Panc1 (cell line): ENCODE measurements around the gene DST. TPM values are rescaled to one million over a fixed set of nuclear protein-coding genes. Genes with fewer than 3 reads are reported as not detected.

ENCODE experiments used
- ATAC-seq: fragments of 200-7000 bp; cut with Tn5 transposase; 2 replicates; pipeline ENCODE4 v1.9.1; 2020; ENCODE audit warnings: mild to moderate bottlenecking, moderate library complexity
- BruUV-seq: library from RNA; stranded (reverse); fragments of 400-500 nt; replicated peaks from 2 replicates; lab custom pipeline; 2021; lab: Mats Ljungman, UMichigan
- CTCF ChIA-PET: fragments of 300-600 bp; sonication (Branson Sonifier 250); formaldehyde crosslinking; loops from one replicate; lab custom pipeline; 2022; ENCODE audit warnings: antibody characterized with exemption; lab: Charles Lee
- POLR2A ChIA-PET: fragments of 300-600 bp; sonication (Branson Sonifier 250); formaldehyde crosslinking; loops from one replicate; lab custom pipeline; 2022; ENCODE audit warnings: antibody characterized with exemption; lab: Charles Lee
- DNase-seq: peaks from one replicate; pipeline ENCODE4 v3.0.0-alpha.2; 2010; ENCODE audit warnings: low read depth, low spot score
- H3K27ac ChIP-seq: 2 replicates; pipeline ENCODE4 v1.5.1; 2011; ENCODE audit warnings: mild to moderate bottlenecking, low read length, inconsistent platforms
- H3K27me3 ChIP-seq: fragments of 200-500 bp; sonication (Bioruptor generic); 2 replicates; pipeline ENCODE4 v1.6.0; 2014; ENCODE audit warnings: low read length, inconsistent platforms; ENCODE audit not compliant: control insufficient read depth, insufficient read depth
- H3K36me3 ChIP-seq: fragments of 200-500 bp; sonication (Bioruptor generic); 2 replicates; pipeline ENCODE4 v1.5.1; 2014; ENCODE audit warnings: inconsistent platforms, mild to moderate bottlenecking, low read length, moderate library complexity; ENCODE audit not compliant: control insufficient read depth, insufficient read depth
- H3K4me1 ChIP-seq: 2 replicates; pipeline ENCODE4 v1.5.1; 2011; ENCODE audit warnings: inconsistent platforms, mild to moderate bottlenecking, low read length, moderate library complexity; ENCODE audit not compliant: control insufficient read depth, insufficient read depth
- H3K4me3 ChIP-seq, 2 experiments: 2 replicates each; pipeline ENCODE4 v1.5.1; 2011 to 2012; ENCODE audit warnings: low read depth in 2 of 2, low read length in 2 of 2, mild to moderate bottlenecking in 2 of 2, inconsistent platforms in 1 of 2, moderate library complexity in 1 of 2
- H3K9me3 ChIP-seq: fragments of 200-500 bp; sonication (Bioruptor generic); 2 replicates; pipeline ENCODE4 v1.5.1; 2014; ENCODE audit warnings: low read depth, mild to moderate bottlenecking, inconsistent platforms, low read length, moderate library complexity; ENCODE audit not compliant: control insufficient read depth, insufficient read depth
- CTCF ChIP-seq: fragments of 450-650 bp; IDR thresholded peaks from 2 replicates; pipeline ENCODE4 v1.5.1; 2017; ENCODE audit warnings: mild to moderate bottlenecking
- POLR2AphosphoS5 ChIP-seq: IDR thresholded peaks from 2 replicates; pipeline ENCODE4 v1.6.1; 2012; ENCODE audit warnings: mild to moderate bottlenecking, low read depth, low read length, moderate library complexity
- REST ChIP-seq, 2 experiments: IDR thresholded peaks; 2 replicates each; pipeline ENCODE4 v1.6.1; 2011 to 2012; ENCODE audit warnings: low read depth in 2 of 2, control low read depth in 1 of 2, low read length in 1 of 2, mild to moderate bottlenecking in 1 of 2, moderate library complexity in 1 of 2; ENCODE audit not compliant: insufficient read depth in 1 of 2
- SIN3A ChIP-seq: IDR thresholded peaks from 2 replicates; pipeline ENCODE4 v1.6.1; 2012; ENCODE audit warnings: low read depth, mild to moderate bottlenecking, low read length, moderate library complexity, borderline replicate concordance; ENCODE audit not compliant: insufficient read depth
- TCF7L2 ChIP-seq: IDR thresholded peaks from 2 replicates; pipeline ENCODE4 v1.6.1; 2011; ENCODE audit warnings: mild to moderate bottlenecking, low read depth, low read length, inconsistent platforms
- in situ Hi-C: cut with HindIII; loops from 2 replicates; pipeline ENCODE4 v1.10.0; 2016; ENCODE audit warnings: low sequenced_read_pairs, low pct_unique_long_range_greater_than_20kb
- intact Hi-C: fragments of 100-400 bp; cut with micrococcal nuclease; formaldehyde crosslinking; loops from one replicate; pipeline ENCODE4 v1.10.0; 2022; ENCODE audit not compliant: unreplicated experiment
- total RNA-seq: library from RNA; stranded (reverse); gene quantifications from one replicate; pipeline ENCODE4 v1.2.1, GENCODE V29; 2021; ENCODE audit not compliant: unreplicated experiment

DST gene
- total RNA-seq, 1 experiment from 2014 or later, result 230 TPM

GRCh38 chr6:56480246-56480645 is 162.4 kb downstream of the DST start:
- in situ Hi-C loops, result no loop called here
- DNase-seq, result no peak
- H3K27ac ChIP-seq, result no peak overlapping the region
- no peak overlapping the region for H3K4me3 ChIP-seq
- CTCF ChIA-PET, result no interaction called here
- ATAC-seq, result no peak
- H3K9me3 ChIP-seq, result no peaks in the 10 kb centered on the region
- no TSS peak for BruUV-seq
- no peaks in the 10 kb centered on the region for H3K27me3 ChIP-seq
- POLR2A ChIA-PET, result no interaction called here
- peaks cover 59% of the 10 kb centered on the region for H3K36me3 ChIP-seq
- no peaks in the 10 kb centered on the region for H3K4me1 ChIP-seq
- intact Hi-C loops, result no loop called here
- no peak for TF ChIP-seq TCF7L2
- no peak for TF ChIP-seq POLR2AphosphoS5
- TF ChIP-seq CTCF, result no peak
- TF ChIP-seq SIN3A, result no peak
- TF ChIP-seq REST (IDR thresholded peaks at IDR 0.05; ENCODE audit: insufficient read depth in 1 of 2, low read depth in 2 of 2, low read length in 1 of 2), result no peak

GRCh38 chr6:56479381-56479780 is 163.3 kb downstream of the DST start:
- Histone ChIP-seq H3K4me3 (no peak overlapping the region), H3K27me3 (no peaks in the 10 kb centered on the region), H3K4me1 (no peaks in the 10 kb centered on the region), H3K9me3 (no peaks in the 10 kb centered on the region), H3K36me3 (peaks cover 52% of the 10 kb centered on the region), H3K27ac (no peak overlapping the region)
- BruUV-seq, result no TSS peak
- DNase-seq (no peak), ATAC-seq (no peak)
- in situ Hi-C loops, result no loop called here
- CTCF ChIA-PET, result no interaction called here
- no peak for TF ChIP-seq TCF7L2
- TF ChIP-seq SIN3A, result no peak
- TF ChIP-seq REST (IDR thresholded peaks at IDR 0.05; ENCODE audit: insufficient read depth in 1 of 2, low read depth in 2 of 2, low read length in 1 of 2), result no peak
- TF ChIP-seq POLR2AphosphoS5, result no peak
- no peak for TF ChIP-seq CTCF
- POLR2A ChIA-PET, result no interaction called here
- intact Hi-C loops, result no loop called here
